ENCODE results near the gene DENND11.

Gene DENND11

GRCh38 chr7:141709749-141710148, 7.8 kb upstream of the DENND11 start:
- no peak for DNase-seq (ENCODE audit: low read depth)
- in situ Hi-C loops (cut with HindIII; ENCODE audit: low sequenced_read_pairs) = no loop called here
- no peak overlapping the region for H3K4me3 ChIP-seq (ENCODE audit: low read depth, low read length)
- TF ChIP-seq CTCF (IDR thresholded peaks at IDR 0.05; ENCODE audit: low read depth, low read length, missing control alignments) = no peak

GRCh38 chr7:141709318-141709717, 7.4 kb upstream of the DENND11 start:
- no peak overlapping the region for H3K4me3 ChIP-seq (ENCODE audit: low read depth, low read length)
- in situ Hi-C loops (cut with HindIII; ENCODE audit: low sequenced_read_pairs) = no loop called here
- no peak for DNase-seq (ENCODE audit: low read depth)
- TF ChIP-seq CTCF (IDR thresholded peaks at IDR 0.05; ENCODE audit: low read depth, low read length, missing control alignments) = no peak

- no peak for DNase-seq (ENCODE audit: low read depth)
- no peak for TF ChIP-seq CTCF (IDR thresholded peaks at IDR 0.05; ENCODE audit: low read depth, low read length, missing control alignments)
- in situ Hi-C loops (cut with HindIII; ENCODE audit: low sequenced_read_pairs) = no loop called here
- H3K4me3 ChIP-seq (ENCODE audit: low read depth, low read length) = no peak within 1 kb of the TSS
Observed at GRCh38 chr7:141708351-141708750, 6.4 kb upstream of the DENND11 start, which contains the start of gene WEE2. WEE2 (plus strand) TSS chr7:141708353; CDS start chr7:141708759, 406 bp downstream.

GRCh38 chr7:141706239-141707064, 4.5 kb upstream of the DENND11 start:
- TF ChIP-seq CTCF (IDR thresholded peaks at IDR 0.05; ENCODE audit: low read depth, low read length, missing control alignments) = no peak
- DNase-seq (ENCODE audit: low read depth) = no peak
- no peak overlapping the region for H3K4me3 ChIP-seq (ENCODE audit: low read depth, low read length)
- in situ Hi-C loops (cut with HindIII; ENCODE audit: low sequenced_read_pairs) = no loop called here

GRCh38 chr7:141704741-141705140, 2.8 kb upstream of the DENND11 start:
- in situ Hi-C loops (cut with HindIII; ENCODE audit: low sequenced_read_pairs) = no loop called here
- no peak for TF ChIP-seq CTCF (IDR thresholded peaks at IDR 0.05; ENCODE audit: low read depth, low read length, missing control alignments)
- no peak overlapping the region for H3K4me3 ChIP-seq (ENCODE audit: low read depth, low read length)
- DNase-seq (ENCODE audit: low read depth) = no peak

GRCh38 chr7:141704112-141704511, 2.1 kb upstream of the DENND11 start:
- no peak for DNase-seq (ENCODE audit: low read depth)
- TF ChIP-seq CTCF (IDR thresholded peaks at IDR 0.05; ENCODE audit: low read depth, low read length, missing control alignments) = no peak
- in situ Hi-C loops (cut with HindIII; ENCODE audit: low sequenced_read_pairs) = no loop called here
- no peak overlapping the region for H3K4me3 ChIP-seq (ENCODE audit: low read depth, low read length)

Data from astrocyte of the cerebellum (primary cell).